GM10266 (cell line): ENCODE data around the gene NUDC.
"Not testable (repeated sequence)": the region's sequence is repeated elsewhere in the genome, so short reads cannot be mapped to it uniquely, and the experiment has no call there.

Experiments used
- DNase-seq: peaks from one replicate; pipeline ENCODE4 v3.0.0; 2012; ENCODE audit errors: extremely low spot score
- TF ChIP-seq, protein P1 (sequence below): IDR thresholded peaks from 2 replicates; pipeline ENCODE4 v1.5.1; 2012; ENCODE audit warnings: mild to moderate bottlenecking, low read depth; ENCODE audit not compliant: control insufficient read depth, insufficient read depth; ENCODE audit errors: missing control alignments

NUDC gene

DNA sequence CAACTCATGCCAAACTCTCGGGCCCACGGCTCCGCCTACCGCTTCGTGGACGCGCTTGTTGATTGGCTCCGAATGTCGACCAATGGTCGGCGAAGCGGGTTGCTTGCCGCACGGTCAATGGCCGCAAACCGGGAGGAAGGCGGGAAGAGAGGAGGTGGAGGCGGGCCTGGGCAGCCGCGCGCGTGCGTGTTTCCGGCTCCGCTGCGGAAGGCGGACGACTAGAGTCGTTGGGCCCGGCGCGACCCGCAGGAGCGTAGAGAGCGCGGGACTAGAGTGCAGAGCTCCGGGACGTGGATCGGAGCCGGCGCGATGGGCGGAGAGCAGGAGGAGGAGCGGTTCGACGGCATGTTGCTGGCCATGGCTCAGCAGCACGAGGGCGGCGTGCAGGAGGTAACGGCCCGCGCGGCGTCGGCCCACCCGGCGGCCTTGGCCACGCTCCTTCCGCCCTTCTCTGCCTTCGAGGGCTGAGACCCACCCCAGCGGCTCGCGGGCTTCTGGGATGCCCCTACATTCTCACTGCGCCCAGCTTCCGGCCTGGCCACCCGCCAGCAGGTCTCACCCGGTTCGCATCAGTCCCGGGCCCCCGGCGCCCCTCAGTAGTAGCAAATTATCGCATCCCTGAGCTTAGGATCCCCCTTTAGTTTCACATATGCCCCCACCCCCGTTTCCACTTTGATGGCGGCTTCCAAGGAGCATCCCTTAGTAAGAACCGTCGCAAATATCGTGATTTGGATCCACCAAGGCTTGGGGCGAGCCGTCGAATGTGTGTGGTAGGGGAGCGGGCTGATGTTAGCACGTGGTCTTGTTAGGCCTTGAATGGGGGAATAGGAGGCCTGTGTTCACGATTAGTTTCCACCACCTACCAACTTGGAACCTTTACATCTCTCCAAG, at the start of gene NUDC:
Gene NUDC, plus strand, starts transcription at position 204 of the 891 bp plus-strand sequence. Its CDS starts 106 bp downstream, at position 310.
- TF ChIP-seq, protein P1, sequence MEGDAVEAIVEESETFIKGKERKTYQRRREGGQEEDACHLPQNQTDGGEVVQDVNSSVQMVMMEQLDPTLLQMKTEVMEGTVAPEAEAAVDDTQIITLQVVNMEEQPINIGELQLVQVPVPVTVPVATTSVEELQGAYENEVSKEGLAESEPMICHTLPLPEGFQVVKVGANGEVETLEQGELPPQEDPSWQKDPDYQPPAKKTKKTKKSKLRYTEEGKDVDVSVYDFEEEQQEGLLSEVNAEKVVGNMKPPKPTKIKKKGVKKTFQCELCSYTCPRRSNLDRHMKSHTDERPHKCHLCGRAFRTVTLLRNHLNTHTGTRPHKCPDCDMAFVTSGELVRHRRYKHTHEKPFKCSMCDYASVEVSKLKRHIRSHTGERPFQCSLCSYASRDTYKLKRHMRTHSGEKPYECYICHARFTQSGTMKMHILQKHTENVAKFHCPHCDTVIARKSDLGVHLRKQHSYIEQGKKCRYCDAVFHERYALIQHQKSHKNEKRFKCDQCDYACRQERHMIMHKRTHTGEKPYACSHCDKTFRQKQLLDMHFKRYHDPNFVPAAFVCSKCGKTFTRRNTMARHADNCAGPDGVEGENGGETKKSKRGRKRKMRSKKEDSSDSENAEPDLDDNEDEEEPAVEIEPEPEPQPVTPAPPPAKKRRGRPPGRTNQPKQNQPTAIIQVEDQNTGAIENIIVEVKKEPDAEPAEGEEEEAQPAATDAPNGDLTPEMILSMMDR = no peak
- peak; percentile 96 for DNase-seq

DNA sequence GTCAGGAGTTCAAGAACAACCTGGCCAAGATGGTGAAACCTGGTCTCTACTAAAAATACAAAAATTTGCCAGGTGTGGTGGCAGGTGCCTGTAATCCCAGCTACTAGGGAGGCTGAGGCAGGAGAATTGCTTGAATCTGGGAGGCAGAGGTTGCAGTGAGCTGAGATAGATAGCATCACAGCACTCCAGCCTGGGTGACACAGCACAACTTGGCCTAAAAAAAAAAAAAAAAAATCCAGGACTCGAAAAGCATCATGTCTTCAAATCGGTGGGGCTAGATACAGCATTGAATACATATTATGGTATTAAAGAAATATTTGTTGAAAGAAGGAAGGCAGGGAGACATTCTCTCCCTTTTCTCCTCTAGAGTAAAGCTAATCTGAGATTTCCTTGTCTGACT, 48.4 kb upstream of the NUDC start:
- DNase-seq = not testable (repeated sequence)

DNA sequence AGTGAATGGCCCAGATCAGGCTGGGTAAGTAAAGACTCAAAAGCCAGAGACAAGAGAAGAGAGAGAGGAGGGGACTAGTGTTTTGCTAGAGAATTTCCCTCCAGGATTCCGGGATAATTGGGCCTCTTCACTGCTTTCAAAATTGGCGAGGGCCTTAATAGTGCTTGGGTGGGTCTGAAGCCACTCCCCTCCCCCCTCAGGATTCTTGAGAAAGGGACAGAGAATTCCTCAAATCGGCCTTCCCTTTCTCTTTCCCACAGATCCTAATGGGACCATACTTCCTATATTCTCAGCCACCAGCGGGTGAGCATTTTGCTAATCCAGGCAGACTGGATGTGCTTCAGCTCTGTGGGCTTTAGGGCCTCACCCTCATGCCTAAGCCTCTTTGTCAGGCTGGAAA, 46.6 kb upstream of the NUDC start:
- no peak for DNase-seq
- TF ChIP-seq, protein P1 = no peak

DNA sequence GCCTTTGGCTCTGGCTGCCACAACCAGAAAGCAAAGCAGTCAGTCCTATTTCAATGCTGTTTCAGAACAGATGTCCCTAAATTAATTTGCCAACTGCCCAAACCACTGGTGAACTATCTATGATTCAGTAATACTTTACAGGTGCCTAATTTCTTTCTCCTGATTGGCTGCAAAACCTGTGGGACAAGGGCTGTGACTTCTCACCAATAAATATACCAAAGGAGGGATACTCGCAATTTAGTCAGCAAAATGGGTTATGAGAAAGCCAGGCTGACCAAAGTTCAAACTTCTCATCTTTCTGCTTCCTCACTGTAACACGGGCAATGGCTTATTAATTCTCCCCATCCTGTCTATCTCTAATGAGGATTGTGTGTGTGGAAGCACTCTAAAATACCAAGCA, 44.2 kb upstream of the NUDC start:
- TF ChIP-seq, protein P1 = no peak
- DNase-seq = no peak

DNA sequence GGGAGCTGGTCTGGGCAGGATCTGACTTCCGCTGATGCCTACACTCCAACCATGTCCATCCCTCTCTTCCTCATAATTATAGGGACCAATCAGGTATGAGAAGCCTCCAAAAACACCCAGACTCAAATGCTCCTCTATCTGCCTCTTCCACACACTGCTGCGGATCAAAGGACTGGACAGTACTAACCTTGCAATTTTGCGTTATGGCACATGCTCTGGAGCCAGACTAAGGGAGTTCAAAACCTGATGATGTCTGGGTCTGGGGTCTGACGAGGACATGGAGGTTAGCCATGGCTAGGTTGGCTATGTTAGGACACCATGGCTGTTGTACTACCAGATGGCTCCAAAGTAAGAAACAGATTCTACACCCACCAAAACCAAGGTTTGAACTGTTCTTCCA, 41.8 kb upstream of the NUDC start:
- DNase-seq = no peak
- TF ChIP-seq, protein P1 = no peak

DNA sequence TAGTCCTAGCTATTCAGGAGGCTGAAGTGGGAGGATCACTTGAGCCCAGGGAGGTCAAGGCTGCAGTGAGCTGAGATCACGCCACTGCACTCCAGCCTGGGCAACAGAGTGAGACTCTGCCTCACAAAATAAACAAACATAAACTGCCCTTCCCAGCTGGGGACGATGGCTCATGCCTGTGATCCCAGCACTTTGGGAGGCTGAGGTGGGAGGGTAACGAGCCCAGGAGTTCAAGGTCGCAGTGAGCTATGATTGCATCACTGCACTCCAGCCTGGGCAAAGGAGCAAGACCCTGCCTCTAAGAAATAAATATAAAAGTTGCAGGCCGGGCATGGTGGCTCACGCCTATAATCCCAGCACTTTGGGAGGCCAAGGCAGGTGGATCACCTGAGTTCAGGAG, 39.9 kb upstream of the NUDC start:
- not testable (repeated sequence) for DNase-seq

DNA sequence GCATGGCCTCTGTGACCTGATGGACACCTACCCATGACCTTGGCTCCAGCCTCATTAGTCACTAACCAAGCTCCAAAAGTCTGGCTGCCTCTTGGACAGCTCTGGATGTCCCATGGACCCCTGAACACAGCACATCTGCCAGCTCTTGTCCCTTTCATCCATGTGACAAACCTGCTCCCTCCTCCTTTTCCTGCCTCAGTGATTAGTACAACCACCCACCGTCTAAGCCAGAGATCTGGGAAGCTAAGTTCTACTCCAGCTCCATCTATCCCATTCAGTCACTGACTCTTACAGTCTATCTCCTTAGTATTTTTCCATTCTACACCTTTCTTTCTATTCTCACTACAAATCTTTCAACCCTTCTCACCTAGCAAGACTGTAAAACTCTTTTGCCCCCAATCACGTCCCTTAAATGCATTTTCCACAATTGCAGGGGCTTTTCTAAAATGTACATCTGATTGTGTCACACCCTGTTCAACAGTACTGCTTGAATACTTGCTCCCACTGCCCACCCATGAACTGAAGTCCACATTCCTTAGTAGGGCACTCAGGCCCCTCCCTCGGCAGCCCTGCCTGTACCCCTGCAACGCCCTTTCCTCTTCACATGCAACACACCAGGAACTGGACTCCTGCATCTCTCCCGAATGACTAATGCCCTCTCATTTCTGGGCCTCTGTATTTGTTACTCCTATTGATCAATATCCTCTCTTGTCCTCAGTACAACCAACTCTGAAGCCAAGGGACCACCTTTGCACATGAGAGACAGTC, 38.7 kb upstream of the NUDC start:
- TF ChIP-seq, protein P1 = no peak
- DNase-seq = no peak

DNA sequence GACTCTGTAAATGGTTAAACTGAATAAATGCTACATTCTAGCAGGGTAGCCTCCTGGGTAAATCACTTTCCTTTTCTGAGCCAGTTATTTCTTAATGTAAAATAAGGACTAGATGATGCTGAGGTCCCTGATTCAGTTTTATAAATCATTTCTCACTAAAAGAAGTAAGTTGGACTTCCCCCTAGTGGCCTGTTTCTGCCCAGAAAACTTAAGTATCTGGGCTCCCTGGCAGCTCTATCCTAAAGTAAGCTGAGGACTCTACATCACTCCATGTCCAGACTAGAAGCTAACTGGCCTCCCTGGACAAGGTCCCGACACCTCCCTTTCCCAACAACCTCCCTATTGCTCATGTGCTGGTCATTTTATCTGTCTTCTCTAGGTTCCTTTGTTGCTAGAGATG, 34.4 kb upstream of the NUDC start:
- TF ChIP-seq, protein P1 = peak; percentile 42
- no peak for DNase-seq
